ENCODE results near the gene PLAGL1.
A peak's percentile ranks its signal among the peaks of the same experiment; 100 is the strongest.
"Not testable (repeated sequence)": the region's sequence is repeated elsewhere in the genome, so short reads cannot be mapped to it uniquely, and the experiment has no call there.

PLAGL1 gene, protein sequence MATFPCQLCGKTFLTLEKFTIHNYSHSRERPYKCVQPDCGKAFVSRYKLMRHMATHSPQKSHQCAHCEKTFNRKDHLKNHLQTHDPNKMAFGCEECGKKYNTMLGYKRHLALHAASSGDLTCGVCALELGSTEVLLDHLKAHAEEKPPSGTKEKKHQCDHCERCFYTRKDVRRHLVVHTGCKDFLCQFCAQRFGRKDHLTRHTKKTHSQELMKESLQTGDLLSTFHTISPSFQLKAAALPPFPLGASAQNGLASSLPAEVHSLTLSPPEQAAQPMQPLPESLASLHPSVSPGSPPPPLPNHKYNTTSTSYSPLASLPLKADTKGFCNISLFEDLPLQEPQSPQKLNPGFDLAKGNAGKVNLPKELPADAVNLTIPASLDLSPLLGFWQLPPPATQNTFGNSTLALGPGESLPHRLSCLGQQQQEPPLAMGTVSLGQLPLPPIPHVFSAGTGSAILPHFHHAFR

GRCh38 chr6:144008120-144008811, at the start of gene PLAGL1:
Gene PLAGL1 (minus strand): TSS chr6:144008259. CDS start chr6:143948136, 60,123 bp downstream.
- DNase-seq (ENCODE audit: low read depth) = peak; percentile 26

- no peak for DNase-seq (ENCODE audit: low read depth)
Measured at GRCh38 chr6:144055121-144055931, 47.3 kb upstream of the PLAGL1 start.

- DNase-seq (ENCODE audit: low read depth) = no peak
Measured at GRCh38 chr6:144053601-144054000, 45.5 kb upstream of the PLAGL1 start.

- no peak for DNase-seq (ENCODE audit: low read depth)
Measured at GRCh38 chr6:144052488-144052887, 44.4 kb upstream of the PLAGL1 start.

DNA sequence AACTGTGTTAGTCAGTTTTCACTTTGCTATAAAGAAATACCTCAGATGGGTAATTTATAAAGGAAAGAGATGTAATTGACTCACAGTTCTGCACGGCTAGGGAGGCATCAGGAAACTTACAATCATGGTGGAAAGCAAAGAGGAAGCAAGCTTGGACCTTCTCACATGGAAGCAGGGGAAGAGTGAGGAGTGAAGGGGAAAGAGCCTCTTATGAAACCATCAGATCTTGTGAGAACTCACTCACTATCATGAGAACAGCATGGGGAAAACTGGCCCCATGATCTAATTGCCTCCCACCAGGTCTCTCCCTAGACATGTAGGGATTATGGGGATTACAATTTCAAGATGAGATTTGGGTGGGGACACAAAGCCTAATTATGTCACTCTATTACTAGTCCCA, 41.3 kb upstream of the PLAGL1 start:
- no peak for DNase-seq (ENCODE audit: low read depth)

DNA sequence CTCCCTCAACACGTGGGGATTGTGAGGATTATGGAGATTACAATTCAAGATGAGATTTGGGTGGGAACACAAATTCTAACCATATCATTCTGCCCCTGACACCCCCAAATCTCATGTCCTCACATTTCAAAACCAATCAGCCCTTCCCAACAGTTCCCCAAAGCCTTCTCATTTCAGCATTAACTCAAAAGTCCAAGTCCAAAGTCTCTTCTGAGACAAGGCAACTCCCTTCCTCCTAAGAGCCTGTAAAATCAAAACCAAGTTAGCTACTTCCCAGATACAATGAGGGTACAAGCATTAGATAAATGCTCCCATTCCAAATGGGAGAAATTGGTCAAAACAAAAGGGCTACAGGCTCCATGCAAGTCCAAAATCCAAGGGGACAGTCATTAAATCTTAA, 39.6 kb upstream of the PLAGL1 start:
- no peak for DNase-seq (ENCODE audit: low read depth)

GRCh38 chr6:144046672-144047071, 38.6 kb upstream of the PLAGL1 start:
- not testable (repeated sequence) for DNase-seq (ENCODE audit: low read depth)

DNA sequence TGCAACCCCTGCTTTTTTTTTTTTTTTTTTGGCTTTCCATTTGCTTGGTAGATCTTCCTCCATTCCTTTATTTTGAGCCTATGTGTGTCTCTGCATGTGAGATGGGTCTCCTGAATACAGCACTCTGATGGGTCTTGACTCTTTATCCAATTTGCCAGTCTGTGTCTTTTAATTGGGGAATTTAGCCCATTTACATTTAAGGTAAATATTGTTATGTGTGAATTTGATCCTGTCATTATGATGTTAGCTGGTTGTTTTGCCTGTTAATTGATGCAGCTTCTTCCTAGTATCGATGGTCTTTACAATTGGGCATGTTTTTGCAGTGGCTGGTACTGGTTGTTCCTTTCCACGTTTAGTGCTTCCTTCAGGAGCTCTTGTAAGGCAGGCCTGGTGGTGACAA, 36.9 kb upstream of the PLAGL1 start:
- DNase-seq (ENCODE audit: low read depth) = not testable (repeated sequence)

GRCh38 chr6:144036835-144037195, 28.8 kb upstream of the PLAGL1 start:
- no peak for DNase-seq (ENCODE audit: low read depth)

- no peak for DNase-seq (ENCODE audit: low read depth)
Measured at GRCh38 chr6:144036064-144036834, 28.2 kb upstream of the PLAGL1 start.

- no peak for DNase-seq (ENCODE audit: low read depth)
Measured at GRCh38 chr6:144035416-144035815, 27.4 kb upstream of the PLAGL1 start.

GRCh38 chr6:144033816-144034735, 26.0 kb upstream of the PLAGL1 start:
- DNase-seq (ENCODE audit: low read depth) = no peak

DNA sequence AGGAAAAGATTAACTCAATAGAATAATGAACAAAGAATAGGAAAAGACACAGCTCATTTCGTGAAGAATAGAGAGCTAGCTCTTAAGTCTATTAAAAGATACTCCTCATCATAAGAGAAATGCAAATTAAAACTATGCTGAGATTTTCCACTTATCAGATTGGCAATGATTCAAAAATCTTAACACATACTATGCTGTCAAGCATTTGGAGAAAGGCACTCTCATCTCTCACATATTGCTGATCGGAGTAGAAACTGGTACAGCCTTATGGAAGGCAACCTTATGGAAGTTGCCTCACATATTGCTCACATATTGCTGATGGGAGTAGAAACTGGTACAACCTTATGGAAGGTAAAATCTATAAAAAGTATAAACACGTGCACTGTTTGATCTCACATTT, 21.4 kb upstream of the PLAGL1 start:
- DNase-seq (ENCODE audit: low read depth) = no peak

DNA sequence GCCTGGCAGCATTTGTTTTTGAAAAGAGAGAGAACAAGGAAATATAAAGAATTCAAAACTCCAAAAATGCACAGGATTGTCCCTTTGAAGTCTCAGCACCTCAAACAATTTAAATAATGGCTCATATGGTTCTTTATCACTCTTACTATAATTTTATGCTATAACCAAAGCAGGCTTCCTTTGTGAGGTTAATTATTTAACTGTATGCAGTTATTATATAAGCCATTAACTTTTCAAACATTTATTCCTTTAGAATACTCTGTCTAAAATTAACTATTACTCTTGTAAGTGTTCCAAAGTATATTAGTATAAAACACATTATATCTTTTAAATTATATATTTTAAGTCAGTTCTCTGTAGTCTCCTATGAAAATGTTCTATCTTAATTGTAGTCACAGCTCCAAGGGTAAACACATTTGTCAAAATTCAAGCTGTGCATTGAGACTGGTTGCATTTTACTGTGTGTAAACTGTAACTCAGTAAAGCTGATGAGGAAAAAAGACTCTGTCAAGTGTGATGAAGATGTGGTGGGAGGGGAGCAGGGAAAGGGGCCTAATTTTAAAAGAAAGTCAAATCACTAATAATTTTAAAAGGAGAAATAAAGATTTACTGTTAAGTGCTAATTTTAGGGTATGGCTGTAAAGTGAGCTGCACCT, 20.0 kb upstream of the PLAGL1 start:
- no peak for DNase-seq (ENCODE audit: low read depth)

DNA sequence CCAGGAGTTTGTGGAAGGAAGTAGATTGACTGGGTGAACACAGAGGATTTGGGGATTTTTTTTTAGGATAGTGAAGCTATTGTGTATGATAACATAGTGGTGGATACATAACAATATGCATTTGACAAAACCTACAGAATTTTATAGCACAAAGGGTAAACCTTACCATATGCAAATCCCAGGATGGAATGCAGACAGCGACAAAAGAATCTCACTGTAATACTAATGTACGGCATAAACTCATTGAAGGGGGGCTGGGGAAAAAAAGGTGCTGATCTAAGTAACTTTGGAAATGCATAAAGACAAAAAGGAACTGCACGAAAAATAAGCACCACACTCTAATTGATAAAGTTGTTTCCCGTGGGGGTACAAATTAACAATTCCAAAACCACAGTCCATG, 15.2 kb upstream of the PLAGL1 start:
- DNase-seq (ENCODE audit: low read depth) = no peak

GRCh38 chr6:144019929-144020328, 11.9 kb upstream of the PLAGL1 start:
- no peak for DNase-seq (ENCODE audit: low read depth)

- DNase-seq (ENCODE audit: low read depth) = no peak
Measured at GRCh38 chr6:144017166-144018094, 9.4 kb upstream of the PLAGL1 start.

GRCh38 chr6:144013486-144013909, 5.4 kb upstream of the PLAGL1 start:
- DNase-seq (ENCODE audit: low read depth) = no peak

DNA sequence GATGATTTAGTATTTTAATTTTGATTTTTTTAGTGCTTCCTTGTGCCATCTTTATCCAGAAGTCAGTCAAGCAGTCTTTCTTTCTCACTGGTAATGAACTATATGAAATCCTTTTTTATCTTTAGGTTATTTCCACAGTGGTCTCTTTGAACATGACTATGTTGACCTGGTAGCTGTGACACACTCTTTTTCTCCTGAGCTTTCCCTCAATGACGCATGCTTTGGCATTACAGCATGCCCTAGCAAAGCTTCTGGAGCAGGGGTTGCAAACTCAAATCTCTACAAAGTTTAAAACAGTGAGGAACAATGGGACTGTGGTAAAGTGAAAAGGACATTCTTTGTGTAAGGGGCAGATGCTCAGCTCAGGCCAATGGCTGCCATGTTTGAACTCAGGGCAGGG, 4.5 kb upstream of the PLAGL1 start:
- DNase-seq (ENCODE audit: low read depth) = no peak
